ENCODE data around the gene DRAM1.

DRAM1 gene

GRCh38 chr12:101942250-101942605 is 64.8 kb downstream of the DRAM1 start:
- no peak for DNase-seq

GRCh38 chr12:101945369-101946232 is 68.2 kb downstream of the DRAM1 start:
- DNase-seq: no peak

- DNase-seq: no peak
Observed at GRCh38 chr12:101946233-101946611, 68.8 kb downstream of the DRAM1 start.

GRCh38 chr12:101947316-101947715 is 69.9 kb downstream of the DRAM1 start:
- no peak for DNase-seq

GRCh38 chr12:101948365-101948764 is 71.0 kb downstream of the DRAM1 start:
- DNase-seq: no peak

- no peak for DNase-seq
Observed at GRCh38 chr12:101951002-101951670, 73.8 kb downstream of the DRAM1 start.

- DNase-seq: no peak
Observed at GRCh38 chr12:101954113-101954512, 76.7 kb downstream of the DRAM1 start.

- DNase-seq: no peak
Observed at GRCh38 chr12:101954676-101955075, 77.3 kb downstream of the DRAM1 start.

- DNase-seq: no peak
Observed at GRCh38 chr12:101957252-101957959, 80.0 kb downstream of the DRAM1 start.

GRCh38 chr12:101959607-101960006 is 82.2 kb downstream of the DRAM1 start:
- no peak for DNase-seq

GRCh38 chr12:101962486-101962885 is 85.1 kb downstream of the DRAM1 start:
- DNase-seq: no peak

GRCh38 chr12:101963697-101964096 is 86.3 kb downstream of the DRAM1 start:
- no peak for DNase-seq

- DNase-seq: no peak
Observed at GRCh38 chr12:101966496-101966895, 89.1 kb downstream of the DRAM1 start.

GRCh38 chr12:101967506-101967905 is 90.1 kb downstream of the DRAM1 start:
- DNase-seq: no peak

GRCh38 chr12:101968770-101969169 is 91.4 kb downstream of the DRAM1 start:
- no peak for DNase-seq

All from activated CD4-positive, alpha-beta T cell treated with anti-CD3 and anti-CD28 coated beads, Interleukin-2, amount 50 U/mL, for 1 hour (primary cell).